ENCODE measurements around the gene ENTPD5.

The ENTPD5 gene, protein sequence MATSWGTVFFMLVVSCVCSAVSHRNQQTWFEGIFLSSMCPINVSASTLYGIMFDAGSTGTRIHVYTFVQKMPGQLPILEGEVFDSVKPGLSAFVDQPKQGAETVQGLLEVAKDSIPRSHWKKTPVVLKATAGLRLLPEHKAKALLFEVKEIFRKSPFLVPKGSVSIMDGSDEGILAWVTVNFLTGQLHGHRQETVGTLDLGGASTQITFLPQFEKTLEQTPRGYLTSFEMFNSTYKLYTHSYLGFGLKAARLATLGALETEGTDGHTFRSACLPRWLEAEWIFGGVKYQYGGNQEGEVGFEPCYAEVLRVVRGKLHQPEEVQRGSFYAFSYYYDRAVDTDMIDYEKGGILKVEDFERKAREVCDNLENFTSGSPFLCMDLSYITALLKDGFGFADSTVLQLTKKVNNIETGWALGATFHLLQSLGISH

GRCh38 chr14:74018586-74019407 is at the start of gene ENTPD5, which contains the start of gene BBOF1:
Gene ENTPD5 (minus strand): TSS chr14:74019288. CDS start chr14:73988102, 31,186 bp downstream.
Gene BBOF1 (plus strand): TSS chr14:74019349. CDS start chr14:74019479, 130 bp downstream.
- peak; percentile 38 for DNase-seq (ENCODE audit: low read depth)

DNA sequence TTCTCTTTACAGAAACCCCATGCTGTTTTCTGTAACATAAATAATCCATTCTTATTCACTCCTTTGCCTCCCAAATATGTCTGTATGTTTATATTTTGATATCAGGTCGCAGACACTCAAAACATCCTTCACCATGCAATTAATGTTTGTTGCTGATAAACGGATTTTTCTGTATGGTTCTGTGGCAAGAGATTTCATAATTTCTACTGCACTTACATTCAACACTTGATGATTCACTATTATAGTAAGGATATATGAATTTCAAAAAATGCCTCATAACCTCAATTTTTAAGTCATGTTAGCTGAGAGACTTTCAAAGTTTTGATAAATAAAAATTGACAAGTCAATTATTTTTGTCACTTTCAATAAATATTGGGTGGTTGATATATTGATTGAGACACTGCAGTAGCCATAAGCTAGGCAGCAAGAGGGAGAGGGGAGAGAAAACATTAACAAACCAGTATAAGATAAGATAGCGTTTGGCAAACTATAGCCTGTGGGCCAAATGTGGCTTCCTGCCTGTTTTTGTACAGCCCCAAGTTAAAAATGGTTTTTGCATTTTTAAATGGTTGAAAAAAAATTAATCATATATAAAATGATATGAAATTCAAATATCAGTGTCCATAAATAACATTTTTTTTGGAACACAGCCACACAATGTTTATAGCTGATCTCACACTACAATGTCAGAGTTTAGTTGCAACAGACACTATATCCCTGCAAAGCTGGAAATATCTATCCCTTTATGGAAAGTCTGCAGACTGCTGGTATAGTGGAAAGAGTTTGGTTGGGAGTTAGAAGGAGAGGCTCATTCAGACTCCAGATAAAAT is 46.9 kb upstream of the ENTPD5 start:
- no peak for DNase-seq (ENCODE audit: low read depth)

- DNase-seq (ENCODE audit: low read depth), result no peak
These were observed 45.8 kb upstream of the ENTPD5 start for GRCh38 chr14:74064883-74065282.

GRCh38 chr14:74064426-74064825 is 45.3 kb upstream of the ENTPD5 start:
- DNase-seq (ENCODE audit: low read depth), result no peak

DNA sequence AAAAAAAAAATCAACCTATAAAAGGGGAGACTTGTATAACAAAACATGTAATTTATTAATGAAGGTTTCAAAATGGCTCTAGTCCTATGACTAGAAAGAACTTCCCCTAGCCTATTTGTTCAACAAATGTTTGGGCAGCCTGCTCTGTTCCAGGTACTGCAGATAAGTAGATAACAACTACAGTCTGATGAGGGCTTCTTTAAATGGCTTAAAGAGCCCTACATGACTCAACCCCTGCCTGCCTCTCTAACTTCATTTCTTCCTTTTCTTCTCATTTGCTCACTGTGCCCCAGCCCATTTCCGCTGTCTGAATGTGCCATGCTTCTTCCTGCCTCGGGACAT is 43.7 kb upstream of the ENTPD5 start:
- no peak for DNase-seq (ENCODE audit: low read depth)

DNA sequence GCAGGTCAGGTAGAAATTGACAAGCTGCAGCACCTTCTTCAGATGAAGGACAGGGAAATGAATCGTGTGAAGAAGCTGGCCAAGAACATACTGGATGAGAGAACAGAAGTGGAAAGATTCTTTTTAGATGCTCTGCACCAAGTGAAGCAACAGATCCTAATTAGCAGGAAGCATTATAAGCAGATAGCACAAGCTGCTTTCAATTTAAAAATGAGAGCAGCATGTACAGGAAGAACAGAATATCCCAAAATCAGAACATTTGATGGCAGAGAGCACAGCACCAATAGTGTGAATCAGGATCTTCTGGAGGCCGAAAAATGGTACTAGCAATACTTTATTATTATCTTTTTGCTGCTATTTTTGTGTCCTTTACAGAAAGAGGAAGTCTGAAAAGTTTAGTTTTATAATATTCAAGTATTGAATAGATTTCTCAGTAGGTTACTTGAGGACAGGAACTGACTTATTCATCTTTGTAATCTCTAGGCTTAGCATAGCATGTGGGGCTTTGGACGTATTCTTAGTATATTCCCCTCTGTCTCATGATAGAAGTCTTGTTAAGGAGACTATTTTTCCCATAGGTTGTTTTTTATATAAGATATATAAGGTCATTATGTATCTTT is 30.9 kb upstream of the ENTPD5 start:
- DNase-seq (ENCODE audit: low read depth), result no peak

DNA sequence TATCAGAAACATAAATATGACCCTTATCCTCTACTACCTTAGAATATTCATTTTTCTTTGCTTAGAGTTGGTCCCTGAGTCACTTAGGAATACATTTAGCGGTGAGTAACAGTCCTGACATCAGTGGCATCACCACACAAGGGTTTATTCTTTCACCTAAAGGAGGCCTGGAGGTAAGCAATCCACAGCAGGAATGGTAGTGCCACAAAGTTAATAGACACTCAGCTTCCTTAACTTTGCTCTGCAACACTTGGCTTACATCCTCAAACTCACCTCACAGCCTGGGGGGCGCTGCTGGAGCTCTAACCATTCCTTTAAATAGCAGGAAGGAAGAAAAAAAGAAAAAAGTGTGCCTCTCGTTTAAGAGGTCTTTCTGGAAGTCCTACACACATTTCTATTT is 29.2 kb upstream of the ENTPD5 start:
- no peak for DNase-seq (ENCODE audit: low read depth)

GRCh38 chr14:74045522-74045921 is 26.4 kb upstream of the ENTPD5 start:
- no peak for DNase-seq (ENCODE audit: low read depth)

GRCh38 chr14:74042296-74042695 is 23.2 kb upstream of the ENTPD5 start:
- no peak for DNase-seq (ENCODE audit: low read depth)

GRCh38 chr14:74038020-74038859 is 19.2 kb upstream of the ENTPD5 start:
- peak; percentile 34 for DNase-seq (ENCODE audit: low read depth)

- peak; percentile 38 for DNase-seq (ENCODE audit: low read depth)
These were observed 16.5 kb upstream of the ENTPD5 start for GRCh38 chr14:74035556-74035955.

GRCh38 chr14:74034572-74034971 is 15.5 kb upstream of the ENTPD5 start:
- DNase-seq (ENCODE audit: low read depth), result no peak

- no peak for DNase-seq (ENCODE audit: low read depth)
These were observed 10.0 kb upstream of the ENTPD5 start for GRCh38 chr14:74029136-74029535.

GRCh38 chr14:74022346-74022745 is 3.3 kb upstream of the ENTPD5 start:
- no peak for DNase-seq (ENCODE audit: low read depth)

- DNase-seq (ENCODE audit: low read depth), result no peak
These were observed 485 bp upstream of the ENTPD5 start for GRCh38 chr14:74019408-74020137.

GRCh38 chr14:74018174-74018585 is 908 bp downstream of the ENTPD5 start:
- DNase-seq (ENCODE audit: low read depth), result peak; percentile 30

- DNase-seq (ENCODE audit: low read depth), result no peak
These were observed 3.1 kb downstream of the ENTPD5 start for GRCh38 chr14:74015963-74016362.

DNA sequence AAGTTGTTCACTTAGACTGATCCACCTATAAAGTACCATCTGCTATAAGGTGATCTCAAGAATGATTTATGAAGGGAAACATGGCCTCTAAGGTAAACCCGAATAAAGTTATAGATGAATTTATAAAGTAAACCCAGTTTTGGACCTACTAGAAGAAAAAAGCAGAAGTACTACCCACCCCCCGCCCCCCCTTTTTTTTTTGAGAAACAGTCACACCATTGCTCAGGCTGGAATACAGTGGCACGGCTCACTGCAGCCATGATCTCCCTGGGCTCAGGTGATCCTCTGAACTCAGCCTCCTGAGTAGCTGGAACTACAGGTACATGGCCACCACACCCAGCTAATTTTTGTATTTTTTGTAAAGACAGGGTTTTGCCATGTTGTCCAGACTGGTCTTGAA is 3.9 kb downstream of the ENTPD5 start:
- DNase-seq (ENCODE audit: low read depth), result no peak

DNA sequence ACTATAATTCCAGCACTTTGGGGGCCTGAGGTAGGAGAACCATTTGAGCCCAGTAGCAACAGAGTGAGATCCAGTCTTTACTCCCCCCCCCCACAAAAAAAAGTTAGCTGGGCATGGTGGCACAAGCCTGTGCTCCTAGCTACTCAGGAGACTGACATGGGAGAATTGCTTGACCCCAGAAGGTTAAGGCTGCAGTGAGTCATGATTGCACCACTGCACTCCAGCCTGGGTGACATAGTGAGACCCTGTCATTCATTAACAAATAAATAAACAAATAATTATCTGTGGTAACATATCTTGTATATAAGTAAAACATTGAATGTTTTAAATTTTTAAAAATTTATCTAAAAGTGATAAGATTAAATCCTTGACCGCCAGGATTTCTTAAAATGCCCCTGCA is 4.8 kb downstream of the ENTPD5 start:
- DNase-seq (ENCODE audit: low read depth), result no peak

- DNase-seq (ENCODE audit: low read depth), result no peak
These were observed 10.1 kb downstream of the ENTPD5 start for GRCh38 chr14:74008843-74009499.
